Measurements from ENCODE around the gene SAMD1. TPM values are rescaled to one million over a fixed set of nuclear protein-coding genes. Genes with fewer than 3 reads are reported as not detected.
A peak's percentile ranks its signal among the peaks of the same experiment; 100 is the strongest.

The SAMD1 gene
- total RNA-seq, 3 donors from 2014 or later (not counting 1 experiment from before 2014, with no cell fraction given) = 30.8 to 33.0 (median 30.9) TPM

- H3K4me1 Mint-ChIP-seq = peaks cover 18 to 43% of the 10 kb centered on the region in 2 donors
- peak overlapping the region; percentile 31 to 61 for H3K27ac Mint-ChIP-seq
- intact Hi-C loops (cut with micrococcal nuclease) = no loop called here
- Histone ChIP-seq H3K27me3 (ENCODE audit: control insufficient read depth, insufficient read depth, low read length) (no peaks in the 10 kb centered on the region), H3K4me3 (ENCODE audit: low read length) (no peak overlapping the region), H3K36me3 (ENCODE audit: control insufficient read depth, insufficient read depth, low read length) (peaks cover 47% of the 10 kb centered on the region), H3K9me3 (ENCODE audit: control insufficient read depth, insufficient read depth, low read length) (no peaks in the 10 kb centered on the region), H3K4me1 (ENCODE audit: control insufficient read depth, insufficient read depth, low read length) (peaks cover 30% of the 10 kb centered on the region), H3K27ac (ENCODE audit: low read length) (no peak overlapping the region)
- no peak overlapping the region for H3K4me3 Mint-ChIP-seq
- TF ChIP-seq, protein P1, sequence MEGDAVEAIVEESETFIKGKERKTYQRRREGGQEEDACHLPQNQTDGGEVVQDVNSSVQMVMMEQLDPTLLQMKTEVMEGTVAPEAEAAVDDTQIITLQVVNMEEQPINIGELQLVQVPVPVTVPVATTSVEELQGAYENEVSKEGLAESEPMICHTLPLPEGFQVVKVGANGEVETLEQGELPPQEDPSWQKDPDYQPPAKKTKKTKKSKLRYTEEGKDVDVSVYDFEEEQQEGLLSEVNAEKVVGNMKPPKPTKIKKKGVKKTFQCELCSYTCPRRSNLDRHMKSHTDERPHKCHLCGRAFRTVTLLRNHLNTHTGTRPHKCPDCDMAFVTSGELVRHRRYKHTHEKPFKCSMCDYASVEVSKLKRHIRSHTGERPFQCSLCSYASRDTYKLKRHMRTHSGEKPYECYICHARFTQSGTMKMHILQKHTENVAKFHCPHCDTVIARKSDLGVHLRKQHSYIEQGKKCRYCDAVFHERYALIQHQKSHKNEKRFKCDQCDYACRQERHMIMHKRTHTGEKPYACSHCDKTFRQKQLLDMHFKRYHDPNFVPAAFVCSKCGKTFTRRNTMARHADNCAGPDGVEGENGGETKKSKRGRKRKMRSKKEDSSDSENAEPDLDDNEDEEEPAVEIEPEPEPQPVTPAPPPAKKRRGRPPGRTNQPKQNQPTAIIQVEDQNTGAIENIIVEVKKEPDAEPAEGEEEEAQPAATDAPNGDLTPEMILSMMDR (IDR thresholded peaks at IDR 0.05) = no peak
- H3K36me3 Mint-ChIP-seq = no peaks in the 10 kb centered on the region
- H3K27me3 Mint-ChIP-seq (ENCODE audit: low read depth in 2 of 2) = no peaks in the 10 kb centered on the region
- ATAC-seq (no peak), DNase-seq (no peak)
- H3K9me3 Mint-ChIP-seq = no peaks in the 10 kb centered on the region
- WGBS (ENCODE audit: insufficient coverage) = 96% methylated on average over 6 of the region's 7 CpGs
Measured at GRCh38 chr19:14039181-14039580, 51.4 kb downstream of the SAMD1 start.

Other genes with a start within 250 kb of the SAMD1 start
- 1 to 10 TPM; 2.6 to 6.3 (median 3.0) TPM for gene NANOS3, start 213.6 kb downstream of the SAMD1 start, total RNA-seq
- gene BRME1, start 184.6 kb downstream of the SAMD1 start, total RNA-seq = 1 to 10 TPM; 3.8 to 7.7 (median 4.0) TPM
- gene CC2D1A, start 184.6 kb downstream of the SAMD1 start, total RNA-seq = 10 to 100 TPM; 42.8 to 49.3 (median 48.4) TPM
- under 1 TPM in 1 of 3 donors, not detected in 2; 0.61 TPM for gene PODNL1, start 152.3 kb downstream of the SAMD1 start, total RNA-seq
- 100 to 1,000 TPM; 121 to 149 (median 124) TPM for gene DCAF15, start 138.2 kb downstream of the SAMD1 start, total RNA-seq
- gene RFX1, start 84.4 kb downstream of the SAMD1 start, total RNA-seq = 10 to 100 TPM; 26.0 to 31.8 (median 30.5) TPM
- gene RLN3, start 62.6 kb downstream of the SAMD1 start, total RNA-seq = not detected
- 10 to 100 TPM; 38.4 to 61.1 (median 58.0) TPM for gene IL27RA, start 59.0 kb downstream of the SAMD1 start, total RNA-seq
- gene PALM3, start 28.7 kb downstream of the SAMD1 start, total RNA-seq = not detected
- gene MISP3, start 18.0 kb downstream of the SAMD1 start, total RNA-seq = 1 to 10 TPM; 2.4 to 4.1 (median 2.4) TPM
- under 1 TPM in 2 of 3 donors, not detected in 1; 0.35 to 0.53 TPM for gene C19orf67, start 5.0 kb downstream of the SAMD1 start, total RNA-seq
- 10 to 100 TPM; 68.6 to 71.8 (median 69.3) TPM for gene PRKACA, start 27.0 kb upstream of the SAMD1 start, total RNA-seq
- 1 to 10 TPM; 4.5 to 5.5 (median 4.8) TPM for gene ASF1B, start 45.8 kb upstream of the SAMD1 start, total RNA-seq
- 10 to 100 TPM; 47.3 to 54.3 (median 52.7) TPM for gene ADGRL1, start 115.4 kb upstream of the SAMD1 start, total RNA-seq